ENCODE measurements around the gene ACTR8. TPM values are rescaled to one million over a fixed set of nuclear protein-coding genes. Genes with fewer than 3 reads are reported as not detected.

The ACTR8 gene
- total and polyA plus RNA-seq, 2 of the 4 experiments (the other 2 are of a cell fraction) = 20.3 to 31.4 TPM

GRCh38 chr3:53837331-53837730 is 44.6 kb downstream of the ACTR8 start:
- Histone ChIP-seq H2BK5ac (ENCODE audit: low read depth, low read length, poor library complexity, severe bottlenecking) (no peak overlapping the region), H3K18ac (ENCODE audit: low read depth, low read length) (no peak overlapping the region), H3K4ac (ENCODE audit: low read depth, low read length) (no peak overlapping the region), H3K23ac (ENCODE audit: low read depth, low read length) (no peak overlapping the region), H3K9me1 (ENCODE audit: insufficient read depth, low read length) (no peaks in the 10 kb centered on the region), H2AK5ac (ENCODE audit: low read depth, low read length) (no peak overlapping the region), H3K79me1 (ENCODE audit: low read depth in 1 of 2, low read length in 2 of 2) (no peaks in the 10 kb centered on the region), H4K20me1 (ENCODE audit: insufficient read depth, low read length) (no peaks in the 10 kb centered on the region), H2AFZ (replicated peaks; ENCODE audit: low read length, poor library complexity) (peak overlapping the region; percentile 32), H3K27ac (ENCODE audit: insufficient read depth, low read length) (no peak overlapping the region), H2BK20ac (ENCODE audit: low read depth, low read length) (no peak overlapping the region), H3K9me3 (ENCODE audit: control insufficient read depth, insufficient read depth, low read length) (no peaks in the 10 kb centered on the region), H2BK120ac (ENCODE audit: low read depth, low read length) (no peak overlapping the region), H3K27me3 (ENCODE audit: control insufficient read depth, insufficient read depth, low read length) (peaks cover 2% of the 10 kb centered on the region), H3K36me3 (ENCODE audit: control insufficient read depth, insufficient read depth, low read length) (no peaks in the 10 kb centered on the region), H2BK15ac (ENCODE audit: low read depth, low read length) (no peak overlapping the region), H3K4me2 (ENCODE audit: low read depth, low read length) (no peak overlapping the region), H3K4me1 (ENCODE audit: control insufficient read depth, insufficient read depth, low read length) (no peaks in the 10 kb centered on the region), H3K4me3 (ENCODE audit: insufficient read depth, low read depth, low read length) (no peak overlapping the region), H3K9ac (ENCODE audit: low read depth, low read length) (no peak overlapping the region), H4K5ac (ENCODE audit: low read depth, low read length) (no peak overlapping the region), H4K91ac (ENCODE audit: insufficient read depth, low read depth, low read length) (no peak overlapping the region), H4K8ac (ENCODE audit: low read depth in 2 of 2, low read length in 2 of 2) (no peak overlapping the region), H3K14ac (replicated peaks; ENCODE audit: low read depth, low read length) (no peak overlapping the region), H2AK9ac (replicated peaks; ENCODE audit: low read depth, low read length, poor library complexity) (no peak overlapping the region), H3K56ac (ENCODE audit: extremely low read depth, insufficient read depth, low read length) (no peak overlapping the region)
- no peak for TF ChIP-seq USF2 (IDR thresholded peaks at IDR 0.05; ENCODE audit: low read depth, low read length)
- TF ChIP-seq RAD21 (IDR thresholded peaks at IDR 0.05; ENCODE audit: low read length) = no peak
- no peak for TF ChIP-seq RFX5 (IDR thresholded peaks at IDR 0.05; ENCODE audit: low read depth, low read length)
- TF ChIP-seq MXI1 (IDR thresholded peaks at IDR 0.05; ENCODE audit: borderline replicate concordance, low read depth, low read length) = no peak
- TF ChIP-seq SMC3 (IDR thresholded peaks at IDR 0.05; ENCODE audit: low read depth, low read length) = no peak
- TF ChIP-seq BHLHE40 (IDR thresholded peaks at IDR 0.05; ENCODE audit: low read depth, low read length) = no peak
- no peak for TF ChIP-seq NFE2L2 (IDR thresholded peaks at IDR 0.05; ENCODE audit: low read depth, low read length)
- TF ChIP-seq ELK1 (IDR thresholded peaks at IDR 0.05; ENCODE audit: borderline replicate concordance, low read depth, low read length) = no peak
- no peak for TF ChIP-seq POLR2A (IDR thresholded peaks at IDR 0.05; ENCODE audit: low read depth, low read length)
- TF ChIP-seq RCOR1 (IDR thresholded peaks at IDR 0.05; ENCODE audit: insufficient replicate concordance, low read length) = no peak
- TF ChIP-seq FOS (IDR thresholded peaks at IDR 0.05; ENCODE audit: low read depth, low read length) = no peak
- TF ChIP-seq MAFK (IDR thresholded peaks at IDR 0.05; ENCODE audit: low read depth, low read length) = no peak
- no peak for ATAC-seq (ENCODE audit: low read depth)
- intact Hi-C loops (cut with micrococcal nuclease) (no loop called here), dilution Hi-C loops (cut with HindIII; ENCODE audit: low sequenced_read_pairs, unreplicated experiment) (no loop called here), in situ Hi-C loops (cut with MboI; ENCODE audit: low sequenced_read_pairs) (no loop called here)
- WGBS, 2 experiments (ENCODE audit: extremely low coverage in 2 of 2, insufficient read length in 1 of 2) = 86% methylated on average over 10 of the region's 10 CpGs; no CpG with 5 or more reads in 1 of the 2 experiments
- no TSS peak for BruUV-seq (replicated peaks)
- CTCF ChIA-PET = no interaction called here
- POLR2A ChIA-PET (ENCODE audit: unreplicated experiment) = no interaction called here
- DNase-seq = no peak
